Mucosa of descending colon (tissue), 3 donors: Measurements from ENCODE around the gene CD55. TPM values are rescaled to one million over a fixed set of nuclear protein-coding genes. Genes with fewer than 3 reads are reported as not detected.

Source experiments
- ATAC-seq: fragments of 200-7000 bp; cut with Tn5 transposase; one replicate; pipeline ENCODE4 v1.9.1; 2020; ENCODE audit warnings: mild to moderate bottlenecking, moderate library complexity
- DNase-seq, 3 donors: peaks; one replicate each; pipeline ENCODE4 v3.0.0-alpha.2; 2020
- H3K36me3 ChIP-seq: fragments of 200-600 bp; one replicate; pipeline ENCODE4 v1.8.0; 2021; ENCODE audit warnings: low read depth, mild to moderate bottlenecking
- H3K4me1 ChIP-seq: fragments of 200-600 bp; one replicate; pipeline ENCODE4 v1.8.0; 2021; ENCODE audit warnings: low read depth, mild to moderate bottlenecking
- H3K4me3 ChIP-seq: fragments of 200-600 bp; one replicate; pipeline ENCODE4 v1.8.0; 2021; ENCODE audit warnings: mild to moderate bottlenecking
- H3K9me3 ChIP-seq: fragments of 200-600 bp; one replicate; pipeline ENCODE4 v1.8.0; 2021; ENCODE audit warnings: mild to moderate bottlenecking
- intact Hi-C, 2 donors: fragments of 100-400 bp; cut with DNase I in 1 of 2; cut with micrococcal nuclease in 1 of 2; formaldehyde crosslinking; loops; one replicate each; pipeline versions ENCODE4 v1.11.0 to v1.11.1; 2022; cut with DNase I, micrococcal nuclease
- total RNA-seq, 3 donors: library from RNA; stranded (reverse); fragmentation: NEBNext Ultra II Directional in 2 of 3; extraction: Animal tissue kit (Norgen Biotek cat#: 25700) in 2 of 3; gene quantifications; one replicate each; pipeline versions ENCODE4 v1.2.1 to v1.2.4, GENCODE V29; 2021 to 2023
- TF ChIP-seq, protein P1 (sequence below): fragments of 200-600 bp; IDR thresholded peaks from one replicate; pipeline ENCODE4 v1.8.0; 2022; ENCODE audit warnings: antibody characterized with exemption, mild to moderate bottlenecking
- donor health status: DM: no; HTN: no; CAD: no; lungs with moderate emphysema.
- donor health status: DM: no; HTN: no; CAD: no.
- donor health status: DM: no; HTN: yes; CAD: no.

Gene CD55
- total RNA-seq, 3 donors from 2014 or later, result 40.1 to 53.0 (median 50.8) TPM

DNA sequence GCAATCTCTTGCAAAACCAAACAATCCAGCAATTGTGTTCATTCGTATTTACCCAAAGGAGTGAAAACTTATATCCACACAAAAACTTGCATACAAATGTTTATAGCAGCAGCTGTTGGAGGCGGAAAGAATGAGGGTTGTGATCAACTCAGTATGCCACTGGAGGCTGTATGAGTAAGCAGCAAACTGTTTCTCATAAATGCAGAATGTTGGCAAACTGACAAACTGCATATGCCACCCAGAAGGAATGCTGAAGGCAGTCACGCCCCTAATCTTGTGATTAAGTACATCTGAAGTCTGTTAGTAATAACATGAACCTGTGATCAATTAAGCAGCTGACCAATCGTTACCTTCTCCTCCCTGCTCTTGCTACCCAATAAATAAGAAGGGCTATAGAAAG lies 72.1 kb downstream of the CD55 start:
- ATAC-seq, result no peak
- no peaks in the 10 kb centered on the region for H3K9me3 ChIP-seq
- intact Hi-C loops, result no loop called here
- no peaks in the 10 kb centered on the region for H3K36me3 ChIP-seq
- H3K4me1 ChIP-seq, result no peaks in the 10 kb centered on the region
- TF ChIP-seq, protein P1, sequence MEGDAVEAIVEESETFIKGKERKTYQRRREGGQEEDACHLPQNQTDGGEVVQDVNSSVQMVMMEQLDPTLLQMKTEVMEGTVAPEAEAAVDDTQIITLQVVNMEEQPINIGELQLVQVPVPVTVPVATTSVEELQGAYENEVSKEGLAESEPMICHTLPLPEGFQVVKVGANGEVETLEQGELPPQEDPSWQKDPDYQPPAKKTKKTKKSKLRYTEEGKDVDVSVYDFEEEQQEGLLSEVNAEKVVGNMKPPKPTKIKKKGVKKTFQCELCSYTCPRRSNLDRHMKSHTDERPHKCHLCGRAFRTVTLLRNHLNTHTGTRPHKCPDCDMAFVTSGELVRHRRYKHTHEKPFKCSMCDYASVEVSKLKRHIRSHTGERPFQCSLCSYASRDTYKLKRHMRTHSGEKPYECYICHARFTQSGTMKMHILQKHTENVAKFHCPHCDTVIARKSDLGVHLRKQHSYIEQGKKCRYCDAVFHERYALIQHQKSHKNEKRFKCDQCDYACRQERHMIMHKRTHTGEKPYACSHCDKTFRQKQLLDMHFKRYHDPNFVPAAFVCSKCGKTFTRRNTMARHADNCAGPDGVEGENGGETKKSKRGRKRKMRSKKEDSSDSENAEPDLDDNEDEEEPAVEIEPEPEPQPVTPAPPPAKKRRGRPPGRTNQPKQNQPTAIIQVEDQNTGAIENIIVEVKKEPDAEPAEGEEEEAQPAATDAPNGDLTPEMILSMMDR, result no peak
- DNase-seq, result no peak
- H3K4me3 ChIP-seq, result no peak overlapping the region

DNA sequence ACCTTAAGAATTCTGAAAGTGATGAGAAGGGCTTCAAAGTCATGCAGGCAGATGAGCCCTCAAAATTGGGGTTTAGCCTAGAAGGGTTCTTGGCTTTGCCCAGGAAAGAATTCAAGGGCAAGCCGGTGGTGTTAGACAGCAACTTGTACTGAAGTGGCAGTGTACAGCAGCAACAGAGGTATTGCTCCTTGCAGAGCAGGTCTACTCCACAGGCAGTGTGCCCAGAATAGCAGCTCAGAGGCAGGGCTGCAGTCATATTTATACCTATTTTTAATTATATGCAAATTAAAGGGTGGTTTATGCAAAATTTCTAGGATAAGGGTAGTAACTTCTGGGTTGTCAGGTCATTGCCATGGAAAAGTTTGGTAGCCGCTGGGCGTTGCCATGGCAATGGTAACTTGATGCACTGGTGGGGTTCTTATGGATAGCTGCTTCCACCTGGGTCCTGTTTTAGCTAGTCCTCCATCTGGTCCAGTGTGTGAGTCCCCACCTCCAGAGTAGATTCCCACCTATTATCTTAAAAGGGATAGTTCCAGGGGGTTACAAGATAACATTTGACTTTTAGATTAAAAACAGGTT lies 74.8 kb downstream of the CD55 start:
- no peak overlapping the region for H3K4me3 ChIP-seq
- no peaks in the 10 kb centered on the region for H3K36me3 ChIP-seq
- no peaks in the 10 kb centered on the region for H3K9me3 ChIP-seq
- H3K4me1 ChIP-seq, result no peaks in the 10 kb centered on the region
- intact Hi-C loops, result no loop called here
- ATAC-seq (no peak), DNase-seq (no peak)
- TF ChIP-seq, protein P1, result no peak

DNA sequence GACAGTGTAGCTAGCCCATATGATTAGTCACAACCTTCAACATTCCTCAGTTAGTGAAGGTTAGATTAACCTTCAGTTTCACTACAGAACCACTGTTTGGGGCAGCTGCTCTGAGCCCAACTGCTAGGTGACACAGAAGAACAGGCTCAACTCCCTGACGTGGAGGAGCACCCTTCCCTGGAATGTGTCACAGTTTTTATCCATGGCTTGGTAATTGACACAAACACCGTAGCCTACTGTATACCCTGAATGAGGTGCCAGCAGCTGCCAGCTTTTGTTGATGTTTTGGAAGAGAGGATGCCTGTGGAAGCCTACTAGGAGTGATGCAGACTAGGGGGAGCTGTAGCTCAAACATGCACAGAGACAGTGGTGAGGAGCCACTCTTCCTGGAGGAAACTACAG lies 76.0 kb downstream of the CD55 start:
- Histone ChIP-seq H3K4me3 (no peak overlapping the region), H3K4me1 (no peaks in the 10 kb centered on the region), H3K36me3 (no peaks in the 10 kb centered on the region), H3K9me3 (no peaks in the 10 kb centered on the region)
- TF ChIP-seq, protein P1, result no peak
- ATAC-seq (no peak), DNase-seq (no peak)
- intact Hi-C loops, result no loop called here

DNA sequence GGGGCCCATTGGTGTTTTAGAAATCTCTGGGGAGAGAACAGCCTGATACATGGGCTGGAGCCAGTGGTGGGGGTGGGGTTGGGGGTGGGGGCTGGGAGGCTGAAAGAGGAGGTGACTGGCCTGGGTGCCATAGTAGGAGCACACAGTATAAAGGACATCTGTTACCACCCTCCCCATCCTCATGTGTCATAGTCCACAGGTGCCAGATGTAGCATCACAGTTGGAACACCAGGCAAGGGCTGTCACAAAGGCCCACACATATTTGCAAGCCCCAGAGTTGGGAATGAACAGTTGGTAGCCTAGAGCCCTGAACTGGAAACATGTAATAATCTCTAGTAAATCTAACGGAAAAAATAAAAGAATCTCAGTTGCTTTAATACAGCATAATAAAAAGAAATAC lies 77.5 kb downstream of the CD55 start:
- intact Hi-C loops, result no loop called here
- Histone ChIP-seq H3K4me1 (no peaks in the 10 kb centered on the region), H3K9me3 (no peaks in the 10 kb centered on the region), H3K4me3 (no peak overlapping the region), H3K36me3 (no peaks in the 10 kb centered on the region)
- DNase-seq, result no peak
- ATAC-seq, result no peak
- TF ChIP-seq, protein P1, result no peak

DNA sequence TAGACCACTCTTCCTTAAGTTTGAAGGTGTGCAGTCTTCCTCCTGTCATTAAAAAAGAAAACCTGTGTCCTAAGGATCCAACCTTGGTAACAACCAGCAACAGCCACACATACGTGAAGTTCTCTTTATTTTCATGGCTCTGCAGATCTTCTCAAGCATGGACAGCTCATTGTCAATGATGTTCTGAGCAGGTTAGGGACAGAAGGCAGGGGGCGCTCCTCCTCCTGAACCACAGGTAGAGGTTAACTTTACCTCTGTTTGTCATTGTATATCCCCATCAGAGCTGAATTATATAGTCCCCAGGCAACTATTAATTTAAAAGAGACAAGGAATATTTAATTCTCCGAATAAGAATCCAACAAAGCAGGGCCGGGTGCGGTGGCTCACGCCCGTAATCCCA lies 80.1 kb downstream of the CD55 start:
- H3K36me3 ChIP-seq, result no peaks in the 10 kb centered on the region
- no peak for DNase-seq
- ATAC-seq, result no peak
- no peak overlapping the region for H3K4me3 ChIP-seq
- H3K4me1 ChIP-seq, result no peaks in the 10 kb centered on the region
- no peaks in the 10 kb centered on the region for H3K9me3 ChIP-seq
- TF ChIP-seq, protein P1, result no peak
- intact Hi-C loops, result loop anchor here in 1 of 2 donors (5.0 kb wide), 1 partner anchor 314 kb away; the partner anchor contains the start of gene C4BPB

DNA sequence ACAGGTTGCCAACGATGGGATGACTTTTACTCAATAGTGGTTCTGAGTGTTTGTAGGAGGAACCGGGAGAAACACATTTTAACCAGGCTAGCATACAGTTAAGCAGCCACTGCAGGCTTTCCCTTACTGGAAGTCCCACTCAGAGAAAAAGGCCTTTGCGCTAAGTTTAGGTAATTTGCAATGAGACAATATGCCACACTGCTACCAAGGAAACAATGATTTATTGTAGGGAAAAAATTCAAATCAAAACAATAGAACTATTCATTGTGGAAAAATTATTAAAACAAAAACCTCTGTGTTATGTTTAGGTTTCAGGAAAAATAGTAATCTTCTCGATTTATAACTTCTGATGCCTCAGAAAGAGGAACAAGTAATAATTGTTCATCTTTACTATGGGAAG lies 81.3 kb downstream of the CD55 start:
- Histone ChIP-seq H3K4me3 (no peak overlapping the region), H3K4me1 (no peaks in the 10 kb centered on the region), H3K9me3 (no peaks in the 10 kb centered on the region), H3K36me3 (no peaks in the 10 kb centered on the region)
- no peak for DNase-seq
- intact Hi-C loops, result loop anchor here in 1 of 2 donors (5.0 kb wide), 1 partner anchor 315 kb away; the partner anchor contains the start of gene C4BPB
- no peak for ATAC-seq
- TF ChIP-seq, protein P1, result no peak
